Pancreas (tissue), 10 donors: ENCODE results near the gene LETM1. TPM values are rescaled to one million over a fixed set of nuclear protein-coding genes. Genes with fewer than 3 reads are reported as not detected.

Experiments
- ATAC-seq, 4 donors: fragments of 200-7000 bp; cut with Tn5 transposase; one replicate each; pipeline versions ENCODE4 v1.8.0 to v1.9.1; 2020; ENCODE audit warnings: mild to moderate bottlenecking in 4 of 4, moderate library complexity in 4 of 4
- DNase-seq, 6 donors: peaks; one replicate each; pipeline ENCODE4 v3.0.0-alpha.2; 2020
- FAIRE-seq: peaks from 2 replicates; lab custom pipeline; 2012; peaks lifted over from hg19 to GRCh38; lab: Jason Lieb, UNC
- H3K27ac ChIP-seq, 4 donors: fragments of 200-600 bp; sonication (generic); 1 replicate in 3 of 4; 2 replicates in 1 of 4; pipeline versions ENCODE4 v1.5.0 to v1.8.0; 2020
- H3K27me3 ChIP-seq, 4 donors: fragments of 200-600 bp; one replicate each; pipeline ENCODE4 v1.8.0; 2021
- H3K36me3 ChIP-seq, 3 donors: fragments of 200-600 bp; sonication (generic) in 1 of 3; one replicate each; pipeline versions ENCODE4 v1.5.0 to v1.8.0; 2020 to 2021
- H3K4me1 ChIP-seq, 3 donors: fragments of 200-600 bp; one replicate each; pipeline ENCODE4 v1.8.0; 2021
- H3K4me3 ChIP-seq, 4 donors: fragments of 200-600 bp; sonication (generic) in 2 of 4; one replicate each; pipeline versions ENCODE4 v1.5.0 to v1.8.0; 2020 to 2021
- H3K9me3 ChIP-seq, 4 donors: fragments of 200-600 bp; one replicate each; pipeline ENCODE4 v1.8.0; 2021
- CTCF ChIP-seq, 4 donors: fragments of 200-600 bp; sonication (generic) in 3 of 4; IDR thresholded peaks; one replicate each; pipeline versions ENCODE4 v1.5.0 to v1.8.0; 2021; ENCODE audit warnings: antibody characterized with exemption in 4 of 4
- WGBS, 2 donors: extraction: QIAGEN DNeasy Blood & Tissue Kit; methylation state at CpG; one replicate each; pipeline ENCODE4 v1.1.7; 2013; 5-methylcytosine and 5-hydroxymethylcytosine counted together
- intact Hi-C, 3 donors: fragments of 100-400 bp; cut with DNase I; formaldehyde crosslinking; loops; one replicate each; pipeline versions ENCODE4 v1.11.1 to v1.14.2; 2022
- polyA plus RNA-seq, 2 donors: library from polyadenylated mRNA; stranded (reverse); fragments of 200-250 nt; gene quantifications; one replicate each; pipeline ENCODE4 v1.2.3, GENCODE V29; 2013
- total RNA-seq, 6 donors: library from RNA; stranded (reverse); fragmentation: NEBNext Ultra II Directional in 4 of 6; extraction: Animal tissue kit (Norgen Biotek cat#: 25700) in 4 of 6; gene quantifications; one replicate each; pipeline versions ENCODE4 v1.2.1 to v1.2.4, GENCODE V29; 2021 to 2023
- donor health status: healthy with polysubstance abuse.
- donor health status: DM: no; HTN: no; CAD: no; lungs with moderate emphysema.
- donor health status: DM: no; HTN: no; CAD: no.
- donor health status: control.
- donor health status: control.
- donor health status: Bipolar disorder and iron deficiency.
- donor health status: DM: yes; HTN: yes; CAD: no.
- donor health status: DM: no; HTN: no; CAD: no.
- donor health status: DM: no; HTN: no; CAD: no.
- donor health status: DM: yes; HTN: yes; CAD: no.

Gene LETM1
- total and polyA plus RNA-seq, 8 donors = 13.0 to 28.0 (median 19.3) TPM

GRCh38 chr4:1780435-1780834 is 75.5 kb downstream of the LETM1 start:
- H3K27me3 ChIP-seq = no peaks in the 10 kb centered on the region
- H3K9me3 ChIP-seq = no peaks in the 10 kb centered on the region
- H3K4me1 ChIP-seq = no peaks in the 10 kb centered on the region
- intact Hi-C loops = no loop called here
- 71 to 72% methylated on average over 14 of the region's 14 CpGs for WGBS, 2 donors
- DNase-seq (no peak), ATAC-seq (no peak), FAIRE-seq (no peak)
- no peak overlapping the region for H3K4me3 ChIP-seq
- H3K36me3 ChIP-seq = no peaks in the 10 kb centered on the region
- no peak overlapping the region for H3K27ac ChIP-seq
- no peak for TF ChIP-seq CTCF (IDR thresholded peaks at IDR 0.05)

- intact Hi-C loops = no loop called here
- Histone ChIP-seq H3K36me3 (no peaks in the 10 kb centered on the region), H3K4me3 (no peak overlapping the region), H3K27me3 (no peaks in the 10 kb centered on the region), H3K27ac (peak overlapping the region in 1 of 4 donors; percentile 85), H3K9me3 (no peaks in the 10 kb centered on the region), H3K4me1 (no peaks in the 10 kb centered on the region)
- WGBS, 2 donors = 74 to 79% methylated on average over 16 to 18 of the region's 18 CpGs
- TF ChIP-seq CTCF (IDR thresholded peaks at IDR 0.05) = no peak
- no peak for ATAC-seq
- no peak for DNase-seq
- FAIRE-seq = no peak
Measured at GRCh38 chr4:1779588-1780382, 76.2 kb downstream of the LETM1 start.

GRCh38 chr4:1778642-1779392 is 77.1 kb downstream of the LETM1 start:
- TF ChIP-seq CTCF (IDR thresholded peaks at IDR 0.05) = no peak
- DNase-seq (no peak), FAIRE-seq (no peak), ATAC-seq (peak in 2 of 4 donors; percentile 2 to 8)
- intact Hi-C loops = no loop called here
- WGBS, 2 donors = 76 to 78% methylated on average over 18 of the region's 18 CpGs
- Histone ChIP-seq H3K27me3 (no peaks in the 10 kb centered on the region), H3K4me3 (no peak overlapping the region), H3K27ac (peak overlapping the region; percentile 69 to 85 (median 80)), H3K9me3 (no peaks in the 10 kb centered on the region), H3K36me3 (no peaks in the 10 kb centered on the region), H3K4me1 (no peaks in the 10 kb centered on the region)

GRCh38 chr4:1777822-1778641 is 77.9 kb downstream of the LETM1 start:
- no peak for TF ChIP-seq CTCF (IDR thresholded peaks at IDR 0.05)
- ATAC-seq = peak; percentile 39 to 76 (median 63)
- FAIRE-seq = no peak

More at GRCh38 chr4:1777822-1778641, 77.9 kb downstream of the LETM1 start:
- 45 to 50% methylated on average over 21 to 27 of the region's 27 CpGs for whole genome bisulfite sequencing, 2 donors
- peak in 3 of 6 donors; percentile 70 to 83 (median 74) for DNase-seq
- Histone ChIP-seq H3K9me3 (no peaks in the 10 kb centered on the region), H3K4me1 (no peaks in the 10 kb centered on the region), H3K36me3 (no peaks in the 10 kb centered on the region), H3K27me3 (no peaks in the 10 kb centered on the region), H3K27ac (peak overlapping the region; percentile 69 to 85 (median 80)), H3K4me3 (no peak overlapping the region)
- intact Hi-C loops = no loop called here
